ENCODE results near the gene KLHL12. TPM values are rescaled to one million over a fixed set of nuclear protein-coding genes. Genes with fewer than 3 reads are reported as not detected.

Gene KLHL12
- total and polyA plus RNA-seq, 10 of the 15 experiments (the other 5 are each of a cell fraction or from before 2014, with no cell fraction given), result 16.0 to 53.8 (median 30.3) TPM

DNA sequence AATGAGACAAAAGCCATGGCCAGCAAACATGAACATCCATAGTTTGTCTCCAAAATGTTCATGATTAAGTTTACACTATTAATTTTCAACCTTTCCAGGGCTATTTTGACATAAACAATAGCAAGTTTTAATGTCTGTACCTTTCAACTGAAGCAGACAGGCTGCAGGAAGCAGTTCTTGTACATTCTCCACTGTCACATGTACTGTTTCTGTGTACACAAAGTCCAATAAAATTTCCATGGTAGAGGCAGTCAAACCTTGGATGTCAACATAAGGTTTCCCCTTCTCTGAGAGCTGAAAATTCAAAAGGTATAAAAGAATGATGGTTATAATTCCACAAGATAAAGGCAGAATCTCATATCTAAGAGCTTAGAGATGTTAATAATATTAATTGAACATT lies 7.4 kb downstream of the KLHL12 start:
- SMC1A ChIA-PET (ENCODE audit: uncharacterized antibody, unreplicated experiment), result no interaction called here
- H3K4me1 ChIP-seq (ENCODE audit: control insufficient read depth, insufficient read depth, low read length), result no peaks in the 10 kb centered on the region; the same call in 1 of the 2 replicates
- TF ChIP-seq, protein P1, sequence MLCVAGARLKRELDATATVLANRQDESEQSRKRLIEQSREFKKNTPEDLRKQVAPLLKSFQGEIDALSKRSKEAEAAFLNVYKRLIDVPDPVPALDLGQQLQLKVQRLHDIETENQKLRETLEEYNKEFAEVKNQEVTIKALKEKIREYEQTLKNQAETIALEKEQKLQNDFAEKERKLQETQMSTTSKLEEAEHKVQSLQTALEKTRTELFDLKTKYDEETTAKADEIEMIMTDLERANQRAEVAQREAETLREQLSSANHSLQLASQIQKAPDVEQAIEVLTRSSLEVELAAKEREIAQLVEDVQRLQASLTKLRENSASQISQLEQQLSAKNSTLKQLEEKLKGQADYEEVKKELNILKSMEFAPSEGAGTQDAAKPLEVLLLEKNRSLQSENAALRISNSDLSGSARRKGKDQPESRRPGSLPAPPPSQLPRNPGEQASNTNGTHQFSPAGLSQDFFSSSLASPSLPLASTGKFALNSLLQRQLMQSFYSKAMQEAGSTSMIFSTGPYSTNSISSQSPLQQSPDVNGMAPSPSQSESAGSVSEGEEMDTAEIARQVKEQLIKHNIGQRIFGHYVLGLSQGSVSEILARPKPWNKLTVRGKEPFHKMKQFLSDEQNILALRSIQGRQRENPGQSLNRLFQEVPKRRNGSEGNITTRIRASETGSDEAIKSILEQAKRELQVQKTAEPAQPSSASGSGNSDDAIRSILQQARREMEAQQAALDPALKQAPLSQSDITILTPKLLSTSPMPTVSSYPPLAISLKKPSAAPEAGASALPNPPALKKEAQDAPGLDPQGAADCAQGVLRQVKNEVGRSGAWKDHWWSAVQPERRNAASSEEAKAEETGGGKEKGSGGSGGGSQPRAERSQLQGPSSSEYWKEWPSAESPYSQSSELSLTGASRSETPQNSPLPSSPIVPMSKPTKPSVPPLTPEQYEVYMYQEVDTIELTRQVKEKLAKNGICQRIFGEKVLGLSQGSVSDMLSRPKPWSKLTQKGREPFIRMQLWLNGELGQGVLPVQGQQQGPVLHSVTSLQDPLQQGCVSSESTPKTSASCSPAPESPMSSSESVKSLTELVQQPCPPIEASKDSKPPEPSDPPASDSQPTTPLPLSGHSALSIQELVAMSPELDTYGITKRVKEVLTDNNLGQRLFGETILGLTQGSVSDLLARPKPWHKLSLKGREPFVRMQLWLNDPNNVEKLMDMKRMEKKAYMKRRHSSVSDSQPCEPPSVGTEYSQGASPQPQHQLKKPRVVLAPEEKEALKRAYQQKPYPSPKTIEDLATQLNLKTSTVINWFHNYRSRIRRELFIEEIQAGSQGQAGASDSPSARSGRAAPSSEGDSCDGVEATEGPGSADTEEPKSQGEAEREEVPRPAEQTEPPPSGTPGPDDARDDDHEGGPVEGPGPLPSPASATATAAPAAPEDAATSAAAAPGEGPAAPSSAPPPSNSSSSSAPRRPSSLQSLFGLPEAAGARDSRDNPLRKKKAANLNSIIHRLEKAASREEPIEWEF (IDR thresholded peaks at IDR 0.05; ENCODE audit: insufficient replicate concordance, low read depth, low read length), result no peak
- TF ChIP-seq SMAD5 (IDR thresholded peaks at IDR 0.05; ENCODE audit: low read depth) (no peak), SREBF2 (IDR thresholded peaks at IDR 0.05; ENCODE audit: low read length) (no peak), GATAD2B (conservative IDR thresholded peaks at IDR 0.05; ENCODE audit: low read depth) (no peak), TCF12 (IDR thresholded peaks at IDR 0.05; ENCODE audit: low read depth, low read length) (no peak), RCOR1 (conservative IDR thresholded peaks at IDR 0.05; ENCODE audit: low read depth, low read length) (no peak), CREM (IDR thresholded peaks at IDR 0.05; ENCODE audit: low read depth) (no peak), ESRRA (IDR thresholded peaks at IDR 0.05; ENCODE audit: low read length) (no peak), EZH2 (IDR thresholded peaks at IDR 0.05; ENCODE audit: borderline replicate concordance, control insufficient read depth, low read depth, low read length) (no peak)
- TF ChIP-seq, protein P2, sequence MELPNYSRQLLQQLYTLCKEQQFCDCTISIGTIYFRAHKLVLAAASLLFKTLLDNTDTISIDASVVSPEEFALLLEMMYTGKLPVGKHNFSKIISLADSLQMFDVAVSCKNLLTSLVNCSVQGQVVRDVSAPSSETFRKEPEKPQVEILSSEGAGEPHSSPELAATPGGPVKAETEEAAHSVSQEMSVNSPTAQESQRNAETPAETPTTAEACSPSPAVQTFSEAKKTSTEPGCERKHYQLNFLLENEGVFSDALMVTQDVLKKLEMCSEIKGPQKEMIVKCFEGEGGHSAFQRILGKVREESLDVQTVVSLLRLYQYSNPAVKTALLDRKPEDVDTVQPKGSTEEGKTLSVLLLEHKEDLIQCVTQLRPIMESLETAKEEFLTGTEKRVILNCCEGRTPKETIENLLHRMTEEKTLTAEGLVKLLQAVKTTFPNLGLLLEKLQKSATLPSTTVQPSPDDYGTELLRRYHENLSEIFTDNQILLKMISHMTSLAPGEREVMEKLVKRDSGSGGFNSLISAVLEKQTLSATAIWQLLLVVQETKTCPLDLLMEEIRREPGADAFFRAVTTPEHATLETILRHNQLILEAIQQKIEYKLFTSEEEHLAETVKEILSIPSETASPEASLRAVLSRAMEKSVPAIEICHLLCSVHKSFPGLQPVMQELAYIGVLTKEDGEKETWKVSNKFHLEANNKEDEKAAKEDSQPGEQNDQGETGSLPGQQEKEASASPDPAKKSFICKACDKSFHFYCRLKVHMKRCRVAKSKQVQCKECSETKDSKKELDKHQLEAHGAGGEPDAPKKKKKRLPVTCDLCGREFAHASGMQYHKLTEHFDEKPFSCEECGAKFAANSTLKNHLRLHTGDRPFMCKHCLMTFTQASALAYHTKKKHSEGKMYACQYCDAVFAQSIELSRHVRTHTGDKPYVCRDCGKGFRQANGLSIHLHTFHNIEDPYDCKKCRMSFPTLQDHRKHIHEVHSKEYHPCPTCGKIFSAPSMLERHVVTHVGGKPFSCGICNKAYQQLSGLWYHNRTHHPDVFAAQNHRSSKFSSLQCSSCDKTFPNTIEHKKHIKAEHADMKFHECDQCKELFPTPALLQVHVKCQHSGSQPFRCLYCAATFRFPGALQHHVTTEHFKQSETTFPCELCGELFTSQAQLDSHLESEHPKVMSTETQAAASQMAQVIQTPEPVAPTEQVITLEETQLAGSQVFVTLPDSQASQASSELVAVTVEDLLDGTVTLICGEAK (IDR thresholded peaks at IDR 0.05; ENCODE audit: borderline replicate concordance), result no peak
- TF ChIP-seq, protein P3, sequence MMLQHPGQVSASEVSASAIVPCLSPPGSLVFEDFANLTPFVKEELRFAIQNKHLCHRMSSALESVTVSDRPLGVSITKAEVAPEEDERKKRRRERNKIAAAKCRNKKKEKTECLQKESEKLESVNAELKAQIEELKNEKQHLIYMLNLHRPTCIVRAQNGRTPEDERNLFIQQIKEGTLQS (IDR thresholded peaks at IDR 0.05; ENCODE audit: borderline replicate concordance, extremely low read depth, low read depth, low read length), result no peak
- TF ChIP-seq, protein P4, sequence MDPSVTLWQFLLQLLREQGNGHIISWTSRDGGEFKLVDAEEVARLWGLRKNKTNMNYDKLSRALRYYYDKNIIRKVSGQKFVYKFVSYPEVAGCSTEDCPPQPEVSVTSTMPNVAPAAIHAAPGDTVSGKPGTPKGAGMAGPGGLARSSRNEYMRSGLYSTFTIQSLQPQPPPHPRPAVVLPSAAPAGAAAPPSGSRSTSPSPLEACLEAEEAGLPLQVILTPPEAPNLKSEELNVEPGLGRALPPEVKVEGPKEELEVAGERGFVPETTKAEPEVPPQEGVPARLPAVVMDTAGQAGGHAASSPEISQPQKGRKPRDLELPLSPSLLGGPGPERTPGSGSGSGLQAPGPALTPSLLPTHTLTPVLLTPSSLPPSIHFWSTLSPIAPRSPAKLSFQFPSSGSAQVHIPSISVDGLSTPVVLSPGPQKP (IDR thresholded peaks at IDR 0.05; ENCODE audit: low read depth, low read length), result no peak
- TF ChIP-seq, protein P5, sequence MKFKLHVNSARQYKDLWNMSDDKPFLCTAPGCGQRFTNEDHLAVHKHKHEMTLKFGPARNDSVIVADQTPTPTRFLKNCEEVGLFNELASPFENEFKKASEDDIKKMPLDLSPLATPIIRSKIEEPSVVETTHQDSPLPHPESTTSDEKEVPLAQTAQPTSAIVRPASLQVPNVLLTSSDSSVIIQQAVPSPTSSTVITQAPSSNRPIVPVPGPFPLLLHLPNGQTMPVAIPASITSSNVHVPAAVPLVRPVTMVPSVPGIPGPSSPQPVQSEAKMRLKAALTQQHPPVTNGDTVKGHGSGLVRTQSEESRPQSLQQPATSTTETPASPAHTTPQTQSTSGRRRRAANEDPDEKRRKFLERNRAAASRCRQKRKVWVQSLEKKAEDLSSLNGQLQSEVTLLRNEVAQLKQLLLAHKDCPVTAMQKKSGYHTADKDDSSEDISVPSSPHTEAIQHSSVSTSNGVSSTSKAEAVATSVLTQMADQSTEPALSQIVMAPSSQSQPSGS (IDR thresholded peaks at IDR 0.05; ENCODE audit: low read length), result no peak

More for the DNA sequence above, 7.4 kb downstream of the KLHL12 start:
- Histone ChIP-seq H2AFZ (ENCODE audit: control insufficient read depth, low read depth, low read length) (no peak overlapping the region), H3K79me2 (ENCODE audit: control insufficient read depth, insufficient read depth, low read length) (peaks cover 3% of the 10 kb centered on the region), H3K9ac (ENCODE audit: control insufficient read depth, insufficient read depth, low read length) (no peak overlapping the region), H3K27me3 (replicated peaks in 1 of 2; ENCODE audit: control insufficient read depth in 2 of 2, insufficient read depth in 2 of 2, low read length in 1 of 2) (no peaks in the 10 kb centered on the region), H3K27ac (ENCODE audit: control insufficient read depth, insufficient read depth) (no peak overlapping the region), H3K9me3 (replicated peaks; ENCODE audit: control insufficient read depth, insufficient read depth, low read length) (no peaks in the 10 kb centered on the region), H3K4me2 (ENCODE audit: control insufficient read depth, insufficient read depth) (no peak overlapping the region), H3K4me3 (no peak overlapping the region), H3K36me3 (ENCODE audit: control insufficient read depth in 2 of 2, insufficient read depth in 2 of 2, low read length in 1 of 2) (peaks cover 3 to 24% of the 10 kb centered on the region in 2 experiments), H4K20me1 (ENCODE audit: control insufficient read depth, insufficient read depth) (no peaks in the 10 kb centered on the region)
- ATAC-seq (no peak), FAIRE-seq (no peak), DNase-seq (ENCODE audit: low read depth, low spot score) (no peak)
- no TSS peak for BruUV-seq (replicated peaks)
- POLR2A ChIA-PET, result no interaction called here
- RAD21 ChIA-PET (ENCODE audit: unreplicated experiment), result no interaction called here
- in situ Hi-C loops (cut with MboI), result no loop called here
- CTCF ChIA-PET, result interaction anchor here (0.7 to 2.3 kb wide), 3 partner anchors 29 to 199 kb away, joined by 3 to 7 read pairs (median 3); no protein-coding TSS in a partner anchor
- intact Hi-C loops (cut with micrococcal nuclease; ENCODE audit: unreplicated experiment), result no loop called here
